GM21515 (cell line): Measurements from ENCODE around the gene HIRIP3.
A peak's percentile ranks its signal among the peaks of the same experiment; 100 is the strongest.

Experiments
- ATAC-seq: cut with Tn5 transposase; IDR thresholded peaks from one replicate; pipeline ENCODE4 v1.9.1; 2021; ENCODE audit not compliant: unreplicated experiment

Gene HIRIP3

DNA sequence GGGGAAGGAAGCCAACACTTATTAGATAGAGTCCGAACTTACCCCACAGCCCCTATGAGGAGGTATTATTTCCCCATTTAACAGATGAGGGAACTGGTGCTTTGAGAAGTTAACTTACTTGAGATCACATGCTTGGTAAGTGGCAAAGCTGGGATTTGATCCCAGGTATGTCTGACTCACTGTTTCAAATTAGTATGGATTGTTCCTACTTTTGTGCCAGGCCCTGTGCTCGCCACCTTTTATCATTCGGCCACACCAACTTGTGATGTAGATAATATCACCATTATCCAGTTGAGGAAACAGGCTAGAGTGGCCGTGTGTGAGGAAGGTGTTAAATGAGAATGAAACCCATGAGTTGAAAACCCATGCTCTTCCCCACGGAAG is 10.7 kb downstream of the HIRIP3 start:
- no peak for ATAC-seq

DNA sequence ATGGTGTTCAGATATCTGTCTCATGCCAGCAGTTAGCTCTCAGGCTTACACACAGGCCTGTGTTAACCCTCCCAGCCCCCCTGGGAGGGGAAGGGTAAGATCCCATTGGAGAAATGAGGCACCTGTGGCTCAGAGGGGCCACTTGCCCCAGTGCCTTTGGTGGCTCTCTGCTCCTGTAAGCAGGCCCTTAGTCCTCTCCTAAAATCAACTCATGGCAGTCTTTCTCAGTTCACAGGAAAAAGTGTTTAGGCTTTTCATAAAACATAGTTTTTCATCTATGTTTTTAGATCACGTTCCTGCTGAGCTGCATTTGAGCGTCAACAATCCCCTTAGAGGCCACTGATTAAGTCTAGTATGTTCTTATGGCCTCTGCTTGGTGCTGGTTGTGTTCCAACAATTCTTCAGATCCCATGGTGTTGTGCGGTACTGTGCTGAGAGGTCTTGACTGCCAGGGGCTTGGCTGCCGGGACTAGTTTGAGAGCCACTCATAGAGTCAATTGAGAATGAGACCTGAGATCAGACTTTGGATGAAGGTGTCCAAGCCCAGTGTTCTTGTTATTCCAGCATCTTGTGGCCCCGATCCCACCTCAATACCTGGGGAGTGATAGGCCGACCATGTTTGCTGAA is 11.2 kb downstream of the HIRIP3 start:
- no peak for ATAC-seq

DNA sequence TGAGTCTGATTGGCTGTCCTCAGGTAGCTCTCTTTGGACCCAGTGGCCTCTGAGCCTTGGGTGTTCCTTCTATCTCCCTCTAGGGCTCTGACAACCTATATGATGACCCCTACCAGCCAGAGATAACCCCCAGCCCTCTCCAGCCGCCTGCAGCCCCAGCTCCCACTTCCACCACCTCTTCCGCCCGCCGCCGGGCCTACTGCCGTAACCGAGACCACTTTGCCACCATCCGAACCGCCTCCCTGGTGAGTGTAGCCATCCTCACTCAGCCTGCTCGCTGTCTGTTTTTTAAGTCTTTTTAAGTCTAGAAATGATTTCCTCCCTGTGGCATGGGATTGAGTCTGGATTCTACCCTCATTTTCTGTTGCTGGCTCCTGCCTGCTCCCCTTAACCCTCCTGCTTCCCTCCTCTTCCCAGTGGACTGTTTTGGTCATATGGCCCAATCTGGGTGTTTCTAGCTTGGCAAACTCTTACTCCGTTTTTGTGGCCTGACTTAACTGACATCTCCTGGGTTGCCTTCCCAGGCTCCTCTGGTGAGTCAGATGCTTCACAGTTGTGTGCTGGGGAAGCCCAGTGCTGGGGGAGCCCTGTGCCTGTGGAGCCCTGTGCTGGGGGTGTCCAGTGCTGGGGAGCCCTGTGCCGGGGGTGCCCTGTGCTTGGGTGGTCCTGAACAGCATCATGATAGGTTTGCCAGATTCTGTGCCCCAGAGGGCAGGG is 11.8 kb downstream of the HIRIP3 start:
- no peak for ATAC-seq

DNA sequence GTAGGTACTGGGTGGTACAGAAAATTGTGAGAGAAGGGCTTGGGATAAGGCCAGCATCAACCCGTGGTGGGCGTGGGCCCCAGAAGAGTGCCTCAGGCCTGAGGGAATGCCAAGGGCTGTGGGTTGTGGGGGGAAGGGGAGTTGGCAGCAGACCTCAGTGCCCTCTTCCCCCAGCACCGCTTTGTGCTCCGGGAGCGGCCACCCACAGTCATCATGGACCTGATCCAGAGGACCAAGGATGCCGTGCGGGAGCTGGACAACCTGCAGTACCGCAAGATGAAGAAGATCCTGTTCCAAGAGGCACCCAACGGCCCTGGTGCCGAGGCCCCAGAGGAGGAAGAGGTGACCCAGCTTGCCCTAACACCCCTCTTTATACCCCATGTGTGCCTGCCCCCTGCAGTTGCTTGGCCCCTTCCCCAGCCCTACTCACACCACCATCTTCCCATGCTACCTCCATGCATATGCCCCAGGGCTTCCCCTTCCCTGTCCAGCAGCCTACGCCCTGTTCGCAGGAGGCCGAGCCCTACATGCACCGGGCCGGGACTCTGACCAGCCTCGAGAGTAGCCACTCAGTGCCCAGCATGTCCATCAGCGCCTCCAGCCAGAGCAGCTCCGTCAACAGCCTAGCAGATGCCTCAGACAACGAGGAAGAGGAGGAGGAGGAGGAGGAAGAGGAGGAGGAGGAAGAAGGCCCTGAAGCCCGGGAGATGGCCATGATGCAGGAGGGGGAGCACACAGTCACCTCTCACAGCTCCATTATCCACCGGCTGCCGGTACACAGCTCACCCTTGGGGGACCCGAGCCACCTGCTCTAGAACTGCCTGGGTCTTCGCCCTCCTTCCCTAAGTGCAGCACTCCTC is 12.6 kb downstream of the HIRIP3 start:
- ATAC-seq: no peak

DNA sequence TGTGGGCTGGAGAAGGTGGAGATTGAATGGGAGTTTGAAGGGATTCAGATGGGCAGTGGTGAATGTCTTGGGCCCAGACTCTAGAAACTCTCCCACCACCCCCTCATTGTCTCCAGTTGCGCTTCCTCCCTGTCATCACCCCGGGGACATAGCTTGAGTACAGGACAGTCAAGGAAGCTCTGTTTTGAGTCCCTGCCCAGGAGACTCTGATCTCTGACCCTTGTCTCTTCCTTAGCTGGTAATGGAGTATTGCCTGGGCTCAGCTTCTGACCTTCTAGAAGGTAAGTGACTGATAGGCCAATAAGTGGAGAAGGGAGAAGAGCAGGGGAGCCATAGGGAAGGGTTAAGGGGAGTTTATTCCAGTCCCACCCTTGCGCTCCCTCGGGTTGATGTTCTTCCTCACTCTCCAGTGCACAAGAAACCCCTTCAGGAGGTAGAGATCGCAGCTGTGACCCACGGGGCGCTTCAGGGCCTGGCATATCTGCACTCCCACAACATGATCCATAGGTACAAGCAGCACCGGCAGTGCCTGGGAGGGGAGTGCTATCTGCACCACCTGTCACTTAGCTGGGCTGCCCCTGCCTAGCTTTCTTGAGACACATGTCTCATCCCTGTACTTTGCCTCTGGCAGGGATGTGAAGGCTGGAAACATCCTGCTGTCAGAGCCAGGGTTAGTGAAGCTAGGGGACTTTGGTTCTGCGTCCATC is 16.7 kb downstream of the HIRIP3 start:
- ATAC-seq: no peak

DNA sequence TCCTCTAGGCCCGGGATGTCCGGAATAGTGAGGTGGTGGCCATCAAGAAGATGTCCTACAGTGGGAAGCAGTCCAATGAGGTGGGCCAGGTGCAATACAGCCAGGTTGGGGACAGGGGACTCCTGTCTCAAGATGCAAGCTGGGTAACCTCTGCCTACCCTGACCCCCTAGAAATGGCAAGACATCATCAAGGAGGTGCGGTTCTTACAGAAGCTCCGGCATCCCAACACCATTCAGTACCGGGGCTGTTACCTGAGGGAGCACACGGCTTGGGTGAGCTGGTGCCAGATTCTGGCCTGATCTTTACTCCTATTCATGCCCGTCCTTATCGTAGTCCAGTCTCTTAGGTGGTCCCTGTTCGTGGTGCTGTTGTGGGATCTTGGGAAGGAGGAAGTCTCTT is 17.3 kb downstream of the HIRIP3 start:
- no peak for ATAC-seq

DNA sequence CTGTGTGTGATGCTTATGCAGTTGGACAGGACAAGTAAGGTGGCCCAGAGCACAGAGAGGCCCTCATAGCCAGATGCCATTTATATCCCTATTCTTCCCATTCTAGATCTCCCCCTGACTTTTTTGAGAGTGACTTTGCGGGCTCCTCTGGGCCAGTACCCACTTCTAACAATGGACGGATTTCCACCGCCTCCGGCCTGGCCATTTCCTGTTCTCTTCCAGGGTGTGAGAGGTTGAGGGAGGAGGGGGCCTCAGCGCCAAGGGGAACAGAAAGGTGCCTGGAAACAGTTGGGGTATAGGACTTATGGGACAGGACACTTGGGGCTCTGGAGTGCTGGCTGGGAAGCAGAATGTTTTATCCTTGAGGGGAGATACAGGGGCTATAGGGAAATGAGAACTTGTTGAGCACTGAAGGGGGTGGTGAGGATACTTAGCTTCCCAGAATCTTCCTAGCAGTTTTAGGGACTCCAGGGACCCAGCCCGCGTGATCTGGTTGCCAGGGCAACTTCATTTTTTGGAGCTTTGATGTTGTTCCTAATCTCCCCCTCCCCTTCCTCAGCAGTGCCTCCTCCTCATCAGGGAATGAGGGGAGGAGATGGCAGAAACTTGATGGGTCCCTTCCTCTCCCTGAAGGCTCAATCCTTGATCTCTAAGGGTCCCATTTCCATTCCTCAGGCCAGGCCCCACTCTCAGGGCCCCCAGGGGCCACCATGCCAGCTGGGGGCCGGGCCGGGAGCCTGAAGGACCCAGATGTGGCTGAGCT is 18.2 kb downstream of the HIRIP3 start:
- no peak for ATAC-seq

DNA sequence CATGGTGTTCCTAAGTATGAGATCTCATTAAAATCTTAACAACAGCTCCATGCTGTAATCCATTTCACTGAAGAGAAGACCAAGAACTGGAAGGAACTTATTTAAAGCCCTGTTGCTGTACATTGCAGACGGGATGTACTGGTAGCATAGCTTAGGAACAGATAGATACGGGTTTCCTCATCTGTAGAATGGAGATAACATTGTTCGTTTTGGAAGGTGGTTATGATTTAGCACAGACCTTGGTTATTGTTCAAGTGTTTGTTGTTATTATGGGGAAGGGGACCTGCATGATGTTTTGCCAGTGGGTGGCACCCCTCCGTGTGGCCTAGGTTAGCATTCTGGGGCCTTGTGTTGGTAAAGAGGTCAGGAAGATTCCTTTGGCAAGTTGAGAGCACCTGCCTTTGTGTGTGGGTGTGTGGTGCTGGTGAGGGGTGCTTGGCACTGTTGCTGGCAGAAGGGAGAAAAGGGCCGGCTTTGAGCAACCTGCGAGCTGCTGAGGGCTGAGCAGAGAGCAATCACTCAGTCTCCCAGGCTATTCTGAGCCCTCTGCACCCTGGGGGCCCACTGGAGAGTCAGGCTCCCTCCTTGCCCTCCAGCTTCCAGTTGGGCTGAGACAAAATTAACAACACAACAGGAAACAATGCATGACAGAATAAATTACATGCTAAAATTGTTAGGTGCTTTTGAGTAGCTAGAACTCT is 19.5 kb downstream of the HIRIP3 start:
- no peak for ATAC-seq

DNA sequence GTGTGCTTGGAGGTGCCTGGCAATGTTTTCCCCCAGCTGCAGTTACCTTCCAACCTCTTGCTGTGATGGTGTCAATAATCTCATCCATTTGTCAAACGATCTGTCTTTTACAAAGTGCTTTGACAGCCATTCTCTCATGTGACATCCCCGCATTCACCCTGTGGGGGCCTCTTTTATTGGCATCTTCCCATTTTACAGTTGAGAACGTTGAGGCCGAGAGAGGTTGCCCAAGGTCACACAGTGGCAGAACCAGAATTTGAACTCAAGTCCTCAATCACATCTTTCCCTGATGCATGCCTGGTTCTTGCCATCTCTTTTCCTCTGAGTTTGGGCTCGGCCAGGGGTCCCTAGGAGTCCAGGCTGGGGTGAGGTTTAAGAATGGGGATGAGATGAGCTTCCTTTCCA is 20.3 kb downstream of the HIRIP3 start:
- ATAC-seq: no peak

DNA sequence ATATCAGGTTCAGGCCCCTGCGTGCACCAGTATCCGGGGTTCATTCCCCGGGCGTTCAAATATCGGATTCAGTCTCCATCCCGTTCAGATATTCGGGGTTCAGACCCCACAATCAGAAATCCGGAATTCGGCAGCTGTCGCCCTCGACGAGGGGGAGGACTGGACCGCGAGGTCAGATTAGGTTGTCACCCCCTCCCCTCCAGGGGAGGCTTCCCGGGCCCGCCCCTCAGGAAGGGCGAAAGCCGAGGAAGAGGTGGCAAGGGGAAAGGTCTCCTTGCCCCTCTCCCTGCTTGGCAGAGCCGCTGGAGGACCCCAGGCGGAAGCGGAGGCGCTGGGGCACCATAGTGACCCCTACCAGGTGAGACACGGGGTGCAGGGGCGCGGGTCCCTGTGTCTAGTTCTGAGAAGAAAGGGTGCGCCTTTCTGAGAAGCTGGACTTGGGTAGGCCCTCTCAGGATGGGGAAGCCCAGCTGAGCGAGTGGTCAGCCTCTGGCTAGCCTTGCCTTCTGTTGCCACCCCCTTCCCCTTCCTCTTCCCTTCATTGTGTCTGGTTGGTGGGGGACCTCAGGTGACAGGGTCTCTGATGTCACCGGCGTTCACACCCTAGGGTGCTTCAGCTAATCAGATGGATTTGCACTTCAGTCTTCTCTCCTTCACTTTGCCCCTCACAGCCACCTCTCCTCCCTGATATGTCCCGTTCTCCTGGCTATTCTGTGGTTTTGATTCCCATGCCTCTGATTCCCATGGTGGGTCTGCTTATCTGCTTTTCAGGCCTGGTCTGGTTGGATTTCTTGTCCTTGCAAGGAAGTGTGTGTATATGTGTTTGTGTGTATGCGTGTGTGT is 20.9 kb downstream of the HIRIP3 start:
- no peak for ATAC-seq

DNA sequence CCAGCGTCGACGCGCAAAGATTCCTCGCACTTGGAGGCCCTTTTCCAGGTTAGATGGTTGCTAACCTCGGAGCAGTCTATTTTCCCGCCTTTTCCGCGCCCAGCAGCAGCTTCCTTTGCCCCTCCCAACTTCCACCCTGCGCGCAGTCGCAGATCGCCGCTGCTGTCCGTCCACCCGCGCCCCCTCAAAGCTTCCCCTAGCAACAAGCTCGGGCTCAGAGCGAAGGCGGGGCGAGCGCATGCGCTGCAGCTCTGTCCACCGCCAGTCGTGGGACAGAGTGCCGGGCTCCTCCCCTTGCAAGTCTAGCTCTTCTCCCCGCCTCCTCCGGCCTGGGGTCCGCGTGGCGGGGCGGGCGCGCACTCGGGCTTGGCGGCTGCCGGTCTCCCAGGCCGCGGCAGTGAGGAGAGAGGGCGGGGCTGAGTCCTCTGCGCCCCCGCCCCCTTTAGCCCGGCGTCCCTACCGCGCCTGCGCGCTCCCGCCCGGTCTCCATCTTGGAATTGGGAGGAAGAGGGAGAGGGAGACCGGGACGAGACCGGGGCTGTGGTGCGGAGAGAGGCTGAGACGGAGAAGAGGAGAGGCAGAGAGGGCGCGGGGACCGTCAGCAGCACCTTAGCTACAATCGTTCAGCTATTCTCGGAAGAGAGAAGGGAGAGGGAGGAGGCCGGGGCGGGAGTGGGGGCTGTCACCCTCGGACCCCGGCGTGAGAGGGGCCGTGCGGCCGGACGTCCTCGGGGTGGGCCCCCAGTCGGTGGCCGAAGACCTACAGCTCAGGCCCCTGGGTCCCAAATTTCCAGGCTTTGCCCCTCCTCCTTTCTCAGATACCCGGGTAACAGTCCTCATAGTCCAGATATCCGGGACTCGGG is 21.8 kb downstream of the HIRIP3 start, which contains the start of gene TAOK2:
Gene TAOK2, plus strand, starts transcription at position 485 of the 863 bp plus-strand sequence. CDS start 3,905 bp downstream, outside the sequence.
- ATAC-seq: peak; percentile 82

DNA sequence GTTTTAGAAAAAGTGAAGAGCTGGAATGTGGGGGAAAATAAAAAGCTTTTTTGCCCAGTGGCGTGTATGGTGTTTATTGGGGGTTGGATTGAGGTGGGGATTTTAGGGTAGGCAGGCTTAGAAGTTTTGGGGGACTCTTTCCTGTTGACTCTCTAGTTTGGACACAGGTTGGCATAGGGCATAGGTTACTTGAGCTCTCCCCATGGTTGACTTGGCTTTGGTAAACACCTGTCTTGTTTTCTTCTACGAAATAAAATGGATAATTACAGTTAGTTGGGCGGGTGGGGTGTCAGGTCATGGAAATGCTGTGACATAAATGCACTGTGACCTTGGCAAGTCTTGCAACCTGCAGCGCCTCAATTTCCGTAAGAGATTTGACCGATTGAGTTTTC is 22.4 kb downstream of the HIRIP3 start:
- no peak for ATAC-seq

DNA sequence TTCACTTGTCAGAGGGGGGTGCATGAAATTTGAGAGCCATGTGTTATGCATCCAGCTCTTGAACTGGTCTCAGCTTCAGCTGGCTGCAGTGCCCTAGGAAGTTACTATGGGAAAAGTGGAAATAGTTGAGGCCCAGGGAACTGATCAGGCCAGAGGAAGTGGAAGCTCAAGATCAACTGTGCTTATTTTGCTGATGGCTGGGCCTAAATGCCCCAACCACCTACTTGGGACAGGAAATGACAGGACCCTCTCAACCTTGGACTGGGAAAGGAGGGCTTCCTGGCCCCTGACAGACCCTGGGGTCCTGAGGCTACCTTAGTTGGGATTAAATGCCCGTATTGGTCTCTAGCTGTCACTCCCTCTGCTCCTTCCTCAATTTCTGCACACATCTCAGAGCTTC is 22.9 kb downstream of the HIRIP3 start:
- ATAC-seq: no peak

DNA sequence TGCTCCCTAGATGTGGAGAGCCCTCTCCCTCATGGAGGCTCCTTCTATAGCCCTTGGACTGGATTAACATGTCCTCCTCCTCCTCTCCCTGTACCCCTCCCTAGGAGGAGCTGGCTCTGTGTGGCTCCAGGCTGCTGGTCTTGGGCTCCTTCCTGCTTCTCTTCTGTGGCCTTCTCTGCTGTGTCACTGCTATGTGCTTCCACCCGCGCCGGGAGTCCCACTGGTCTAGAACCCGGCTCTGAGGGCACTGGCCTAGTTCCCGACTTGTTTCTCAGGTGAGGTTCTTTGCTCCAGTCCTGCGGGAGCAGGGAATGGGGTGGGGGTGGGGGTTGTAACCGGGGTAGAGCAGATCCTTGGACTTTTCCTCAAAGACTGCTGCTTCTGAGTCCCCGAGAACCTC is 24.1 kb downstream of the HIRIP3 start:
- no peak for ATAC-seq

DNA sequence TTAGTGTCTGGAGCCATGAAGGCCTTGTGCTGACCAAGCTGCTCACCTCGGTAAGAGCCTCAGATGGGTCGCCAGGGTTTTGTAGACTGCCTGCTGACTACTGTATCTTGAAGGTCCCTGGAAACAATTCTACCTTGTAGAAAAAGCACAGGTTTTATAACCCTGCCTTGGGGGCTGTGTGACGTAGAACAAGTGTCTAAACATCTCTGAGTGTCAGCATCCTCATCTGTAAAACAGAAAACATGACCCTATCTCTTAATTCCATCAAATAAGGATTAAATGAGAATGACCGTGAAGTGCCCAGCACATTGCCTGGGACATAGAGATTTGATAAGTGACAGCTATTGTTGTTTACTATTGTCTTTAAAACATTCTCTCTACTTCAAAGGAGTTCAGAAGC is 27.2 kb downstream of the HIRIP3 start:
- ATAC-seq: no peak

DNA sequence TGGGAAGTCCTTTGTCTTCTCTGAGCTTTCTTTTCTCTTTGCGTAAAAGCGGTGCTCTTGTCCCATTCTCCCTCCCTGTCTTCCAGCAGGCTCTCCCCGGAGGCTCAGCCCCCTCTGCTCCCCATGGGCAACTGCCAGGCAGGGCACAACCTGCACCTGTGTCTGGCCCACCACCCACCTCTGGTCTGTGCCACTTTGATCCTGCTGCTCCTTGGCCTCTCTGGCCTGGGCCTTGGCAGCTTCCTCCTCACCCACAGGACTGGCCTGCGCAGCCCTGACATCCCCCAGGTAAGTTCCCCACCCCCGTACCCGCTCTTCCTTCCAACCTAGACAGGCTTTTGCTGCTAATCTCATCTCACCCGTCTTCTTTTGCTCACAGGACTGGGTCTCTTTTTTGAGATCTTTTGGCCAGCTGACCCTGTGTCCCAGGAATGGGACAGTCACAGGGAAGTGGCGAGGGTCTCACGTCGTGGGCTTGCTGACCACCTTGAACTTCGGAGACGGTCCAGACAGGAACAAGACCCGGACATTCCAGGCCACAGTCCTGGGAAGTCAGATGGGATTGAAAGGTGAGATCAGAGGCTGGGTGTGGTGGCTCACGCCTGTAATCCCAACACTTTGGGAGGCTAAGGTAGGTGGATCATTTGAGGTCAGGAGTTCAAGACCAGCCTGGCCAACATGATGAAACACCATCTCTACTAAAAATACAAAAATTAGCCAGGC is 32.2 kb downstream of the HIRIP3 start:
- no peak for ATAC-seq

DNA sequence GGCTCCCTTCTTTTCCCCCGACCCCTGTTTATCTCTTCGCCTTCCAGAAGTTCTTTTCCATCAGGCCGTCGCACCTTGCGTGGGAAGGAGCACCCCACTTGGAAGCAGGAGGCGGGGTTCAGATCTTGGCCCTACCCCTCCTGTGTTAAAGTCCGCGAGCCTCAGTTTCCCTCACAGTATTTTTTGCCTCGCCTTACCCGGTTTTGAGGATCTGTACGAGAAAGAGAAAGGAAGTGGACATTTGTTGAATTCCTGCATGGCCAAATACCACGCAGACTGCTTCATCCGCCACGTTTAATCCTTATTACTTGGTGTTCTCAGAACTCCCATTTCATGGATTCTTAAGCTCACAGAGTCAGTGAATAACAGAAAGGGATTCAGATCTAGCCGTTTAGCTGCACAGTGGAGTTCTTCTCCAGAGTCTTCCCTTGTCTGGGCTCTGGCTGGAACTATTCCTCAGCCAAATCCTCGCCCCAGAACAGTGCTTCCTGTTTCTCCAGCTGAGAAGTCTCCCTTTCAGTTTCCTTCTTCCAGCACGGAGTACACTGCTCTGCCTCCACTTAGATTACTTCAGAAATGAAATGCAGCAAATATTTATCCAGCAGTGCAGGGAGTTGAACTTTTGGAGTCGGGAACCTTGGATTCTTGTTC is 32.9 kb downstream of the HIRIP3 start:
- peak; percentile 4 for ATAC-seq
